Keratinocyte (primary cell): ENCODE data around the gene PAN2.

Experiments used
- CTCF ChIP-seq, 3 experiments: IDR thresholded peaks in 1 of 3; conservative IDR thresholded peaks in 1 of 3; optimal IDR thresholded peaks in 1 of 3; 2 replicates in 2 of 3; 3 replicates in 1 of 3; pipeline versions ENCODE3 to v1.5.1; 2011; ENCODE audit warnings: low read length in 3 of 3, mild to moderate bottlenecking in 3 of 3, moderate library complexity in 2 of 3, control low read depth in 1 of 3, inconsistent platforms in 1 of 3; ENCODE audit not compliant: insufficient read depth in 2 of 3; ENCODE audit errors: extremely low read depth in 1 of 3
- EZH2 ChIP-seq: IDR thresholded peaks from one replicate; pipeline ENCODE4 v1.6.1; 2012; ENCODE audit warnings: inconsistent platforms, mild to moderate bottlenecking, low read length, moderate library complexity

DNA sequence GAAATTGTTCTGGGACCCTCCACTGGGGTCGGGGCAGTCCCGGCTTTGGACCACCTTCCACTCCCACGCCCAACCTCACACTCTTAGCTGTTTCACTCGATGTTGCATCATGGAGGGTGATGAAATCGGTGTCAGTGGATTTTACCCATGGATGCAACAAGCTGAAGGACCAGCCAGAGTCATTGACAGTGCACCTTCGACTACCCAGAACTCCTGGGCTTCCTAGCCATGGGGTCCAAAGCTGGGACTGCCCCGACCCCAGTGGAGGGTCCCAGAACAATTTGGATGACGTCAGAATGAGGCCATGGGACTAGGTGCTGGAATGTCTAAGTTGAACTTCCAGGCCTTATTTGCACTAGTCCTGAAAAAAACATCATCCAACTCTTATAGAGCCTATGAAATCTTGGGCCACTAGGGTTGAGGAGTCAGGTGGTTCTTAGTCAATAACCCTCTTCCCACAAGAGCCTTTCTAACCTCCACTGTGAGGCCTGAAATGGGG, 4.0 kb upstream of the PAN2 start:
- TF ChIP-seq EZH2 (no peak), CTCF (optimal IDR thresholded peaks at IDR 0.05 in 1 of 3, IDR thresholded peaks at IDR 0.05 in 1 of 3, conservative IDR thresholded peaks at IDR 0.05 in 1 of 3; ENCODE audit: extremely low read depth in 1 of 3, insufficient read depth in 2 of 3, low read length in 3 of 3) (no peak)
